ENCODE results near the gene JARID2.

- TF ChIP-seq PREB (CRISPR knock-in tag; IDR thresholded peaks at IDR 0.05; ENCODE audit: borderline replicate concordance) (no peak), ZNF416 (CRISPR knock-in tag; IDR thresholded peaks at IDR 0.05) (no peak), PRDM15 (CRISPR knock-in tag; IDR thresholded peaks at IDR 0.05) (no peak), ZNF281 (CRISPR knock-in tag; IDR thresholded peaks at IDR 0.05) (no peak)
- TF ChIP-seq, protein P1, sequence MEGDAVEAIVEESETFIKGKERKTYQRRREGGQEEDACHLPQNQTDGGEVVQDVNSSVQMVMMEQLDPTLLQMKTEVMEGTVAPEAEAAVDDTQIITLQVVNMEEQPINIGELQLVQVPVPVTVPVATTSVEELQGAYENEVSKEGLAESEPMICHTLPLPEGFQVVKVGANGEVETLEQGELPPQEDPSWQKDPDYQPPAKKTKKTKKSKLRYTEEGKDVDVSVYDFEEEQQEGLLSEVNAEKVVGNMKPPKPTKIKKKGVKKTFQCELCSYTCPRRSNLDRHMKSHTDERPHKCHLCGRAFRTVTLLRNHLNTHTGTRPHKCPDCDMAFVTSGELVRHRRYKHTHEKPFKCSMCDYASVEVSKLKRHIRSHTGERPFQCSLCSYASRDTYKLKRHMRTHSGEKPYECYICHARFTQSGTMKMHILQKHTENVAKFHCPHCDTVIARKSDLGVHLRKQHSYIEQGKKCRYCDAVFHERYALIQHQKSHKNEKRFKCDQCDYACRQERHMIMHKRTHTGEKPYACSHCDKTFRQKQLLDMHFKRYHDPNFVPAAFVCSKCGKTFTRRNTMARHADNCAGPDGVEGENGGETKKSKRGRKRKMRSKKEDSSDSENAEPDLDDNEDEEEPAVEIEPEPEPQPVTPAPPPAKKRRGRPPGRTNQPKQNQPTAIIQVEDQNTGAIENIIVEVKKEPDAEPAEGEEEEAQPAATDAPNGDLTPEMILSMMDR (IDR thresholded peaks at IDR 0.05) = no peak
- TF ChIP-seq, protein P2, sequence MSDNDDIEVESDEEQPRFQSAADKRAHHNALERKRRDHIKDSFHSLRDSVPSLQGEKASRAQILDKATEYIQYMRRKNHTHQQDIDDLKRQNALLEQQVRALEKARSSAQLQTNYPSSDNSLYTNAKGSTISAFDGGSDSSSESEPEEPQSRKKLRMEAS (CRISPR knock-in tag; IDR thresholded peaks at IDR 0.05) = no peak
These were observed 46.9 kb downstream of the JARID2 start for GRCh38 chr6:15292721-15293302.

All from WTC11 (cell line).